B cell (primary cell): ENCODE results near the gene DEFB112.

Source experiments
- EZH2 ChIP-seq: IDR thresholded peaks from 2 replicates; pipeline ENCODE4 v1.6.1; 2012; ENCODE audit warnings: borderline replicate concordance, low read depth, mild to moderate bottlenecking, moderate library complexity, low read length; ENCODE audit not compliant: insufficient read depth, poor library complexity, severe bottlenecking
- TF ChIP-seq, protein P1 (sequence below): fragments of 200-600 bp; IDR thresholded peaks from one replicate; pipeline ENCODE4 v1.8.0; 2022; ENCODE audit warnings: antibody characterized with exemption, mild to moderate bottlenecking

DNA sequence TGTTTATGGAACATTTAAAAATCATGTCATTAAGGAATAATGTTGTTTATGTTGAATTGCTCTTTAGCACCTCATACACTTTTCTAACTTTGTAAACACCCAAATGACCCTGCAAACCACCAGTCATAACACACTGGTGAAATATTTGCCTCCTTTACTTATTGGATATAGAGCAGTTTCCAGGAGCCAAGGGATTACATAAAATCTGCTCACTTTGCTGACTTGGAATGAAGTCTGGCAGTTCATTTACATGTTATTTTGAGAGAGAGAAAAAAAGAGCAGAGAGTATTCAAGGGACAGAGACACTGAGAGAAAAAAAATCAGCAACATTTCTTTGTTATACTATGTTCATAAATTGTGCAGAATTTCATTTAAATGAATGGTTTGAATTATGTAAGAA is 46.6 kb upstream of the DEFB112 start:
- TF ChIP-seq, protein P1, sequence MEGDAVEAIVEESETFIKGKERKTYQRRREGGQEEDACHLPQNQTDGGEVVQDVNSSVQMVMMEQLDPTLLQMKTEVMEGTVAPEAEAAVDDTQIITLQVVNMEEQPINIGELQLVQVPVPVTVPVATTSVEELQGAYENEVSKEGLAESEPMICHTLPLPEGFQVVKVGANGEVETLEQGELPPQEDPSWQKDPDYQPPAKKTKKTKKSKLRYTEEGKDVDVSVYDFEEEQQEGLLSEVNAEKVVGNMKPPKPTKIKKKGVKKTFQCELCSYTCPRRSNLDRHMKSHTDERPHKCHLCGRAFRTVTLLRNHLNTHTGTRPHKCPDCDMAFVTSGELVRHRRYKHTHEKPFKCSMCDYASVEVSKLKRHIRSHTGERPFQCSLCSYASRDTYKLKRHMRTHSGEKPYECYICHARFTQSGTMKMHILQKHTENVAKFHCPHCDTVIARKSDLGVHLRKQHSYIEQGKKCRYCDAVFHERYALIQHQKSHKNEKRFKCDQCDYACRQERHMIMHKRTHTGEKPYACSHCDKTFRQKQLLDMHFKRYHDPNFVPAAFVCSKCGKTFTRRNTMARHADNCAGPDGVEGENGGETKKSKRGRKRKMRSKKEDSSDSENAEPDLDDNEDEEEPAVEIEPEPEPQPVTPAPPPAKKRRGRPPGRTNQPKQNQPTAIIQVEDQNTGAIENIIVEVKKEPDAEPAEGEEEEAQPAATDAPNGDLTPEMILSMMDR = no peak
- no peak for TF ChIP-seq EZH2
